Endodermal cell (in vitro differentiated cells): Measurements from ENCODE around the gene VPREB3. TPM values are rescaled to one million over a fixed set of nuclear protein-coding genes. Genes with fewer than 3 reads are reported as not detected.
A peak's percentile ranks its signal among the peaks of the same experiment; 100 is the strongest.

ENCODE experiments used
- DNase-seq: peaks from one replicate; pipeline ENCODE4 v3.0.0-alpha.2; 2017
- H3K27ac ChIP-seq: 2 replicates; pipeline ENCODE4 v1.5.1; 2013; ENCODE audit warnings: mild to moderate bottlenecking, low read depth, low read length, moderate library complexity
- H3K27me3 ChIP-seq: 2 replicates; pipeline ENCODE4 v1.6.1; 2013; ENCODE audit warnings: mild to moderate bottlenecking, low read length, moderate library complexity; ENCODE audit not compliant: insufficient read depth, control insufficient read depth, poor library complexity, severe bottlenecking
- H3K36me3 ChIP-seq: 2 replicates; pipeline ENCODE4 v1.7.0; 2013; ENCODE audit warnings: mild to moderate bottlenecking, low read length, moderate library complexity; ENCODE audit not compliant: control insufficient read depth, insufficient read depth
- H3K4me1 ChIP-seq: one replicate; pipeline ENCODE4 v1.7.0; 2013; ENCODE audit warnings: low read length; ENCODE audit not compliant: control insufficient read depth, insufficient read depth
- H3K4me3 ChIP-seq: 2 replicates; pipeline ENCODE4 v1.5.1; 2013; ENCODE audit warnings: mild to moderate bottlenecking, low read length, moderate library complexity
- H3K9ac ChIP-seq: 2 replicates; pipeline ENCODE4 v1.6.1; 2013; ENCODE audit warnings: mild to moderate bottlenecking, low read length, moderate library complexity; ENCODE audit not compliant: poor library complexity, severe bottlenecking; ENCODE audit errors: extremely low read depth
- H3K9me3 ChIP-seq: 2 replicates; pipeline ENCODE4 v1.6.1; 2013; ENCODE audit warnings: mild to moderate bottlenecking, low read length, moderate library complexity; ENCODE audit not compliant: control insufficient read depth
- H3K27ac Mint-ChIP-seq: 2 replicates; pipeline ENCODE4 v1.8.0; 2020; ENCODE audit warnings: mixed read lengths
- H3K27me3 Mint-ChIP-seq: 2 replicates; pipeline ENCODE4 v1.8.0; 2021; ENCODE audit warnings: mild to moderate bottlenecking, mixed read lengths; ENCODE audit not compliant: insufficient read depth
- H3K36me3 Mint-ChIP-seq: 2 replicates; pipeline ENCODE4 v1.8.0; 2020; ENCODE audit warnings: low read depth, mixed read lengths
- H3K4me1 Mint-ChIP-seq: 2 replicates; pipeline ENCODE4 v1.8.0; 2020; ENCODE audit warnings: mixed read lengths
- H3K4me3 Mint-ChIP-seq: 2 replicates; pipeline ENCODE4 v1.8.0; 2020; ENCODE audit warnings: mild to moderate bottlenecking, moderate library complexity, mixed read lengths
- H3K9me3 Mint-ChIP-seq: 2 replicates; pipeline ENCODE4 v1.8.0; 2020; ENCODE audit warnings: mild to moderate bottlenecking, mixed read lengths
- CTCF ChIP-seq: fragments of 200-600 bp; sonication (generic); conservative IDR thresholded peaks from 2 replicates; pipeline ENCODE4 v1.5.0; 2021; ENCODE audit warnings: antibody characterized with exemption, mild to moderate bottlenecking
- WGBS, 2 experiments: methylation state at CpG; one replicate each; pipeline versions ENCODE4 v1.1.5 to v1.1.7; 2013; ENCODE audit warnings: missing lambda C conversion rate in 2 of 2, mixed read lengths in 1 of 2; ENCODE audit not compliant: insufficient coverage in 1 of 2, insufficient read length in 1 of 2; 5-methylcytosine and 5-hydroxymethylcytosine counted together
- total RNA-seq, 2 donors: library from RNA; stranded (reverse); fragmentation: NEBNext Ultra II Directional in 1 of 2; extraction: Animal tissue kit (Norgen Biotek cat#: 25700) in 1 of 2; gene quantifications; 2 replicates in 1 of 2; 3 replicates in 1 of 2; pipeline ENCODE4 v1.2.1, GENCODE V29; 2021

VPREB3 gene
- total RNA-seq, 2 donors from 2014 or later: not detected

DNA sequence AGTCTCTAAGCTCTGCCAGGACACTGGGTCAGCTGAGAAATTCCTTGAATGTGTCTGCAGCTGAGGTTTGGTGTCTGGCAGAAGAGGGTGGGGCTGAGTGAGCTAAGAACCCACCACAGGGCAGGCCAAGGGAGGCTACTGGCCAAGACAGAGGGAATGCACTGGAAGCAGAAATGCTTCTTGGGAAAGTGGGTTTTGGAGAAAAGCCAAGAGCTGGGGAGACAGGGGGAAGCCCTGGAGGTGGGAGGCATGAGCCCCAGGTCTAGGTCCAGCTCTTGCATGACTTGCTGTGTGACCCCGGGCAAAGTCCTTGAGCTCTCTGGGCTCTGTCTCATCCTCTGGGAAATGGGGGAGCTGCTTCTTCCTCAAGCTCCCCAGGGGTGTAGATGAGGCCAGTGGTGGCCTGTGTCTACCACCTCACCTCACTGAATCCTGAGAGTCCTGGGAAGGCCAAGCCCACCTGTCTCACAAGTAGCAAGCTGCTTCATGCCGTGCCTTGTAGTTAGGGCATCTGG lies 20.8 kb upstream of the VPREB3 start:
- Mint-ChIP-seq H3K9me3 (no peaks in the 10 kb centered on the region), H3K27me3 (peaks cover 27% of the 10 kb centered on the region), H3K4me3 (no peak overlapping the region), H3K27ac (no peak overlapping the region), H3K36me3 (no peaks in the 10 kb centered on the region), H3K4me1 (peaks cover 23% of the 10 kb centered on the region)
- WGBS, 2 experiments: 92 to 100% methylated on average over 2 of the region's 2 CpGs
- H3K27me3 ChIP-seq: no peaks in the 10 kb centered on the region
- DNase-seq: peak; percentile 74
- no peak overlapping the region for H3K9ac ChIP-seq
- H3K27ac ChIP-seq: no peak overlapping the region
- no peaks in the 10 kb centered on the region for H3K36me3 ChIP-seq
- no peak overlapping the region for H3K4me3 ChIP-seq
- H3K4me1 ChIP-seq: peaks cover 5% of the 10 kb centered on the region
- TF ChIP-seq CTCF: no peak
- no peaks in the 10 kb centered on the region for H3K9me3 ChIP-seq

DNA sequence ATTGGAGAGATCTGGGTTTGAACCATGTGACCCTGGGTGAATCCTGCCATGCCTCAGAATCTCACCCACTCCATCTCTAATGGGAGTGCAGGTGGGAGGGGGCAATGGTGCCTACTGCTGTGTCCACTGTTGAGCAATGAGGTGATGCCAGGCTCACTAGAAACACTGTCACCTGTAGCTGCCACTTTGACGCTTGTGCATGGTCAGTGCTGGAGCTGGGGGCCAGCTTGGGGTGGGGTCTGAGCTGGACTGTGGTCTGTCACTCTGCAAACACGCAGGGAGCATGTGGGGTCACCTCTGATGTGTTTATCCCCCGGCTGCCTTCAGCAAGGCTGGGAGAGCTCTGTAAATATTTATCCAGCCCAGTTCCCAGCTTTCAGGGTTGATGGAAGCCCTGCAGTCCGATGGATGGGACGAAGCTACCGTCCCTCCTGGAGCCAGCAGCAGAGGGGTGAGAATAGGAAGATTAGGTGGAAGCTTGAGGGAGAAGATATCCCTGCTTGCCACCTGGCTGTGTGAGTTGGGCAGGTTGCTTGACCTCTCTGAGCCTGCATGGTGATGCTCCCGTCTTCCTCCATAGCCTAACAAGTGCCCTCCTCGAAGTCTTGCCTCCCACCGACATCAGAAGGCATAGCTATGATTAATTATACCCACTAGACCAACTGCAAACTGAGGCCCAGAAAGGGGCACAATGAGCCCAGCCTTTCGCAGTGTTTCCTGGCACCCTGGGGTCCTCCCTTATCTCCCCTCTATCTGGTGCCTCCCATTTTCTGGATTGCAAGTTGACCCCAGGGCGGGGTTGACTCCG lies 20.1 kb upstream of the VPREB3 start:
- H3K27me3 Mint-ChIP-seq: peaks cover 34% of the 10 kb centered on the region
- H3K27me3 ChIP-seq: no peaks in the 10 kb centered on the region
- no peak overlapping the region for H3K4me3 ChIP-seq
- no peak for DNase-seq
- no peak overlapping the region for H3K9ac ChIP-seq
- no peaks in the 10 kb centered on the region for H3K9me3 ChIP-seq
- no peaks in the 10 kb centered on the region for H3K36me3 Mint-ChIP-seq
- H3K9me3 Mint-ChIP-seq: no peaks in the 10 kb centered on the region
- no peak overlapping the region for H3K4me3 Mint-ChIP-seq
- H3K4me1 ChIP-seq: peaks cover 5% of the 10 kb centered on the region
- H3K4me1 Mint-ChIP-seq: peaks cover 23% of the 10 kb centered on the region
- no peak overlapping the region for H3K27ac Mint-ChIP-seq
- H3K27ac ChIP-seq: no peak overlapping the region
- 82 to 83% methylated on average over 9 to 12 of the region's 12 CpGs for WGBS, 2 experiments
- TF ChIP-seq CTCF: no peak
- H3K36me3 ChIP-seq: no peaks in the 10 kb centered on the region

DNA sequence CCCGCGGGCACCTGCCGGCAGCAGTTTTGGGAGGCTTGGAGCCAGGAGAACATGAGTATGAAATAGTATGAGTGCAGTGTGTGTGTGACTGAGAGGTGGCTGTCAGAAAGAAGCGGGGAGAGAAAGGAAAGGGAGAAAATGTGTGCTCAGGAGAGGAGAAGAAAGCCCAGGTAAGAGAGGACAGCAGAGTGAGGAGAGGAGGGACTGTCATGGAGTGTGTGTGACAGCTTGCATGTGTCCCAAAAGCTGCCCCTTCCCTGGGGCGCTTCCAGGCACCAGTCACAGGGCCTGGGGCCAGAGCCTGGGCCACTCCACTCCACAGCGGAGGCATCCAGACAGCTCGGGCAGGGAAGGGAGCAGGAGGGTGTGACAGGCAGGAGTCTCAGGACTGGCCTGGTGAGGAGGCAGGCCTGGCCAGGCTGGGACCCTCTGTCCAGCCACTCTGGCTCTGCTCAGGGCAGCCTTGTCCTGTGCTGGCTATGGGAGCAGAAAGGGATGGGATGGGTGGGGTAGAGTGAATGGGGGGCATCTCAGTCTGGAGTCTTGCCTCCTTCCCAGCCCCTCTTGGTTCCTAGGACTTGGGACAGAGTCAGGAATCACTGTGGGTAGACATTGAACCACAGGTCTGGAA lies 19.4 kb upstream of the VPREB3 start:
- H3K9me3 Mint-ChIP-seq: no peaks in the 10 kb centered on the region
- peak overlapping the region; percentile 65 for H3K4me3 Mint-ChIP-seq
- WGBS, 2 experiments: 60 to 72% methylated on average over 4 to 7 of the region's 7 CpGs
- H3K27ac Mint-ChIP-seq: no peak overlapping the region
- Histone ChIP-seq H3K9ac (no peak overlapping the region), H3K4me1 (peaks cover 5% of the 10 kb centered on the region), H3K4me3 (peak overlapping the region; percentile 78), H3K9me3 (no peaks in the 10 kb centered on the region), H3K27ac (no peak overlapping the region), H3K36me3 (no peaks in the 10 kb centered on the region), H3K27me3 (no peaks in the 10 kb centered on the region)
- H3K36me3 Mint-ChIP-seq: no peaks in the 10 kb centered on the region
- H3K27me3 Mint-ChIP-seq: peaks cover 39% of the 10 kb centered on the region
- DNase-seq: no peak
- peaks cover 23% of the 10 kb centered on the region for H3K4me1 Mint-ChIP-seq
- no peak for TF ChIP-seq CTCF
